Esophagus muscularis mucosa (tissue), 4 donors: ENCODE measurements around the gene PGRMC1. TPM values are rescaled to one million over a fixed set of nuclear protein-coding genes. Genes with fewer than 3 reads are reported as not detected.
A peak's percentile ranks its signal among the peaks of the same experiment; 100 is the strongest.

Experiments
- DNase-seq: peaks from one replicate; pipeline ENCODE4 v3.0.0-alpha.2; 2017; ENCODE audit errors: extremely low spot score
- H3K27ac ChIP-seq, 4 donors: fragments of 200-600 bp; sonication (generic); replicated peaks in 1 of 4; 1 replicate in 3 of 4; 2 replicates in 1 of 4; pipeline ENCODE4 v1.5.1; 2016 to 2019; ENCODE audit warnings: mild to moderate bottlenecking in 1 of 4
- H3K27me3 ChIP-seq, 4 donors: fragments of 200-600 bp; sonication (generic); one replicate each; pipeline versions ENCODE4 v1.5.1 to v1.6.0; 2016 to 2019
- H3K36me3 ChIP-seq, 4 donors: fragments of 200-600 bp; sonication (generic); one replicate each; pipeline ENCODE4 v1.5.1; 2016 to 2019
- H3K4me1 ChIP-seq, 4 donors: fragments of 200-600 bp; sonication (generic); one replicate each; pipeline ENCODE4 v1.5.1; 2016 to 2019
- H3K4me3 ChIP-seq, 4 donors: fragments of 200-600 bp; sonication (generic); 1 replicate in 2 of 4; 2 replicates in 2 of 4; pipeline ENCODE4 v1.5.1; 2016 to 2019; ENCODE audit warnings: mild to moderate bottlenecking in 4 of 4, moderate library complexity in 1 of 4
- H3K9me3 ChIP-seq, 4 donors: fragments of 200-600 bp; sonication (generic); 1 replicate in 3 of 4; 2 replicates in 1 of 4; pipeline ENCODE4 v1.5.1; 2016 to 2019
- EP300 ChIP-seq: sonication (generic); formaldehyde crosslinking; IDR thresholded peaks from one replicate; pipeline ENCODE4 v1.6.1; 2017; ENCODE audit warnings: antibody characterized with exemption
- POLR2A ChIP-seq: fragments of 450-650 bp; IDR thresholded peaks from one replicate; pipeline ENCODE4 v1.6.1; 2017; ENCODE audit warnings: antibody characterized with exemption, moderate library complexity, mild to moderate bottlenecking, low read depth
- POLR2AphosphoS5 ChIP-seq, 2 donors: sonication (generic); formaldehyde crosslinking; IDR thresholded peaks; one replicate each; pipeline ENCODE4 v1.6.1; 2017; ENCODE audit warnings: antibody characterized with exemption in 2 of 2
- WGBS: methylation state at CpG from one replicate; pipeline ENCODE4 v1.1.5; 2018; 5-methylcytosine and 5-hydroxymethylcytosine counted together
- intact Hi-C: fragments of 100-400 bp; cut with DNase I; formaldehyde crosslinking; loops from one replicate; pipeline ENCODE4 v1.15.1; 2023
- total RNA-seq, 4 donors: library from RNA; depleted of rRNA; stranded (reverse); fragments of >200 nt; gene quantifications; one replicate each; pipeline versions ENCODE4 v1.1.0 to v1.2.1, GENCODE V29; 2016
- TF ChIP-seq, protein P1 (sequence below), 3 experiments: fragments of 200-600 bp in 2 of 3; fragments of 450-650 bp in 1 of 3; sonication (generic) in 2 of 3; IDR thresholded peaks; one replicate each; pipeline ENCODE4 v1.5.1; 2017 to 2019; ENCODE audit warnings: antibody characterized with exemption in 3 of 3, mild to moderate bottlenecking in 2 of 3, moderate library complexity in 1 of 3

PGRMC1 gene
- total RNA-seq, 4 donors from 2014 or later: 94.7 to 152 (median 138) TPM

DNA sequence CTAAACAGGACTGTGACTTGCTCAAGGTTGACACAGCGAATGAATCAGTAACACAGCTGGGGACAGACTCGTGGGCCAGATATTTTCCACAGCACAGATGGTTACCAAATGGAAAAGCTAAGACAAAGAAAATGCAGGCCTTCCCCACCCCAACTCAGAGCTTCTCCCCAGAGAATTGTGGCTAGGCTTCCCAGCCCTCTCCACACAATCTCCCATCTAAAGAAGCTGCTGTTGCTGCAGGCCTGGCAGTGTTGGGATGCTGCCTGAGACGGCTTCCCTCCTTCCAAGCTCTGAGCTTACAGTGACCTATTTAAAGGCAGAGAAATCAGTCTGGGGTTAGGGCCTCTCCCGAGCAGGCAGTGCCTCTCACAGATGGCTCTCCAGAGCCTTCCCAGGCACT, 46.5 kb upstream of the PGRMC1 start:
- TF ChIP-seq POLR2AphosphoS5 (IDR thresholded peaks at IDR 0.05): no peak
- TF ChIP-seq, protein P1, sequence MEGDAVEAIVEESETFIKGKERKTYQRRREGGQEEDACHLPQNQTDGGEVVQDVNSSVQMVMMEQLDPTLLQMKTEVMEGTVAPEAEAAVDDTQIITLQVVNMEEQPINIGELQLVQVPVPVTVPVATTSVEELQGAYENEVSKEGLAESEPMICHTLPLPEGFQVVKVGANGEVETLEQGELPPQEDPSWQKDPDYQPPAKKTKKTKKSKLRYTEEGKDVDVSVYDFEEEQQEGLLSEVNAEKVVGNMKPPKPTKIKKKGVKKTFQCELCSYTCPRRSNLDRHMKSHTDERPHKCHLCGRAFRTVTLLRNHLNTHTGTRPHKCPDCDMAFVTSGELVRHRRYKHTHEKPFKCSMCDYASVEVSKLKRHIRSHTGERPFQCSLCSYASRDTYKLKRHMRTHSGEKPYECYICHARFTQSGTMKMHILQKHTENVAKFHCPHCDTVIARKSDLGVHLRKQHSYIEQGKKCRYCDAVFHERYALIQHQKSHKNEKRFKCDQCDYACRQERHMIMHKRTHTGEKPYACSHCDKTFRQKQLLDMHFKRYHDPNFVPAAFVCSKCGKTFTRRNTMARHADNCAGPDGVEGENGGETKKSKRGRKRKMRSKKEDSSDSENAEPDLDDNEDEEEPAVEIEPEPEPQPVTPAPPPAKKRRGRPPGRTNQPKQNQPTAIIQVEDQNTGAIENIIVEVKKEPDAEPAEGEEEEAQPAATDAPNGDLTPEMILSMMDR (IDR thresholded peaks at IDR 0.05): no peak
- no peak for TF ChIP-seq EP300
- TF ChIP-seq POLR2A: no peak
- Histone ChIP-seq H3K4me1 (no peaks in the 10 kb centered on the region), H3K36me3 (no peaks in the 10 kb centered on the region), H3K27ac (peak overlapping the region; percentile 31 to 70 (median 39)), H3K27me3 (no peaks in the 10 kb centered on the region), H3K9me3 (no peaks in the 10 kb centered on the region), H3K4me3 (peak overlapping the region in 1 of 4 donors; percentile 16)
- no peak for DNase-seq
- WGBS: 51% methylated on average over 4 of the region's 4 CpGs
- intact Hi-C loops: no loop called here

GRCh38 chrX:119190091-119190681, 45.9 kb upstream of the PGRMC1 start:
- Histone ChIP-seq H3K4me3 (peak overlapping the region in 1 of 4 donors; percentile 16), H3K27ac (peak overlapping the region; percentile 31 to 70 (median 39)), H3K4me1 (no peaks in the 10 kb centered on the region), H3K36me3 (no peaks in the 10 kb centered on the region), H3K27me3 (no peaks in the 10 kb centered on the region), H3K9me3 (no peaks in the 10 kb centered on the region)
- TF ChIP-seq POLR2AphosphoS5 (IDR thresholded peaks at IDR 0.05): no peak
- no peak for TF ChIP-seq POLR2A
- TF ChIP-seq, protein P1 (IDR thresholded peaks at IDR 0.05): no peak
- no peak for TF ChIP-seq EP300
- intact Hi-C loops: no loop called here
- DNase-seq: no peak
- 72% methylated on average over 4 of the region's 4 CpGs for WGBS

DNA sequence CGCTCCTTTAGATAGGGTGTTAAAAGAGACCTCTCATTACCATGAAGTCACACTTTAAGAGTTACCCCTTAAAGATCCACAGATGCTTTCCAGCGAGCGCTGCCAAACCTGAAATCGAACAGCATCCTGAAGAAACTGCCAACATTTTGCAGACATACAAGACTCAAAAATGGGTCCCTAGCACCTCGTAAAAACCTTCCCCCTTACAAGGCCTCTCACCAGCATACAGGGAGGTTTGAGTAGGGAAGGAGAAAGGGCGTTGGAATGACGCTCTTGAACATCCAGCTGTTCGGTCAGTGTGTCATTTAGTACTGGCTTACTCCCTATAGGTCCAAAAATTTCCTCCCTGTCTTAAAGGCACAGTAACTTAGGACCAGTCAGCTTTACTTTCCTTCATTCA, 45.3 kb upstream of the PGRMC1 start:
- DNase-seq: no peak
- WGBS: 52% methylated on average over 8 of the region's 8 CpGs
- intact Hi-C loops: no loop called here
- Histone ChIP-seq H3K9me3 (no peaks in the 10 kb centered on the region), H3K4me1 (no peaks in the 10 kb centered on the region), H3K36me3 (no peaks in the 10 kb centered on the region), H3K27ac (peak overlapping the region in 1 of 4 donors; percentile 70), H3K4me3 (no peak overlapping the region), H3K27me3 (no peaks in the 10 kb centered on the region)
- TF ChIP-seq EP300 (no peak), POLR2AphosphoS5 (IDR thresholded peaks at IDR 0.05) (no peak)
- TF ChIP-seq, protein P1 (IDR thresholded peaks at IDR 0.05): no peak

DNA sequence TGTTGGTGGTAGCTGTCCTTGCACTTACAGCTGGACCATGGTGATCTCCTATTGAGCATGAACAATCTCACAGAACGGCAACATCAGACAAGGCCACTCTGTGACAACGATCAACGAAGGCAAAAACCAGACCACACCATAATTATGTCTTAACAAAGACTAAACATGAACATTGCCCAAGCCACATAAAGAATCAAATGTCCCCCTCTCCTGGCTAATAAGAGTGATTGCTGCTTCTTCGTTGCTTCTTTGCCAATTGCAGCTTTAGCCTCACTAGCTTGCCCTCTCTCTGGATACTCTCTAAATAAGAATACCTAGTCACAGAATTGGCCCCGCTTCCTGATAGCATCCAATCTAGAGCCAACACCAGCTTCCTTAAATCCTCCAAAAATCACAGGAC, 41.5 kb upstream of the PGRMC1 start:
- Histone ChIP-seq H3K27ac (no peak overlapping the region), H3K36me3 (no peaks in the 10 kb centered on the region), H3K4me1 (no peaks in the 10 kb centered on the region), H3K4me3 (no peak overlapping the region), H3K9me3 (no peaks in the 10 kb centered on the region), H3K27me3 (no peaks in the 10 kb centered on the region)
- intact Hi-C loops: no loop called here
- TF ChIP-seq POLR2A (no peak), EP300 (no peak)
- TF ChIP-seq, protein P1 (IDR thresholded peaks at IDR 0.05): no peak
- WGBS: 66% methylated on average over 5 of the region's 5 CpGs
- no peak for DNase-seq

GRCh38 chrX:119201570-119201969, 34.5 kb upstream of the PGRMC1 start:
- H3K4me3 ChIP-seq: no peak overlapping the region
- no peaks in the 10 kb centered on the region for H3K27me3 ChIP-seq
- H3K9me3 ChIP-seq: no peaks in the 10 kb centered on the region
- WGBS: 79% methylated on average over 4 of the region's 4 CpGs
- TF ChIP-seq EP300 (no peak), POLR2A (no peak), POLR2AphosphoS5 (IDR thresholded peaks at IDR 0.05) (no peak)
- TF ChIP-seq, protein P1 (IDR thresholded peaks at IDR 0.05): no peak
- no peaks in the 10 kb centered on the region for H3K36me3 ChIP-seq
- no peaks in the 10 kb centered on the region for H3K4me1 ChIP-seq
- H3K27ac ChIP-seq: no peak overlapping the region
- no peak for DNase-seq
- intact Hi-C loops: no loop called here
